HPDE6-E6E7 (cell line): ENCODE results near the gene PPP1R1A.

Experiments used
- DNase-seq: peaks from one replicate; pipeline ENCODE4 v3.0.0; 2011; ENCODE audit warnings: missing footprints; ENCODE audit errors: extremely low spot score

Gene PPP1R1A

GRCh38 chr12:54603173-54603814 lies 14.8 kb upstream of the PPP1R1A start:
- peak; percentile 51 for DNase-seq

DNA sequence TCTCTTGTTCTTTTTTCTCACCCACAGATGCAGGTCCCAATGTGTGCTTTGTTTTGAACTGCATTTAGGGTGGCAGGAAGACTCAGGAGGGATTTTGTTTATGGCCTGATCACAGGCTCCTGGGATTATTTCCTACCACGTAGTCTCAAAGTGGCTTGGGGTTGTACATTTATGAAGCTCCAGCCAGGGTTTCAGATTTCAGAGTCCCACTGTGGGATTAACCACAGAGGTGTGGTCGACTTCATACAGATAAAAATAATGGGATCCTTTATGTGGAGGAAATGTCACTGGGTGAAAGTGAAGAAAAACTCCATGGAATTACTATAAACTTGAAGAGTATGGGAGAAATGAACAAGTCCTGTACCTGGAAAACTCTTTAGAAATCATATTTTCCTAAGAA lies 14.2 kb upstream of the PPP1R1A start:
- DNase-seq: no peak

DNA sequence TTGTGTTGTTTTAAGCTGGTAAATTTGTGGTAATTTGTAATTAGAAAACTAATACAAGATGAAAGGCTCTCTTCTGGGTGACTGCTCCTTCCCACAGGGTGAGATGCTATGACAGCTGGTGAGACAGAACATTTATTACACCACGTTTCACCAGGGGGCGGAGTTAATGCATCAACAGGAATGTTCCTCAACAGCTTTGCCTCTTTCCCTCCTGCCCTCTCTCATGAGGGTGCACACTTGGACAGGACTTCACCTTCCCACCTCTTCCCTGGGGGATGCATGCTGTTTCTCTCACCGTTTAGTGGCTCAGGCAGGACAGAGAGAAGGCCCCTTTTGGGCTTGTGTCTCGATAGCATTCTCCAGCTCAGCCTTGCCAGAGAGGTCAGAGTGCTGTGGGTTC lies 13.4 kb upstream of the PPP1R1A start:
- no peak for DNase-seq

DNA sequence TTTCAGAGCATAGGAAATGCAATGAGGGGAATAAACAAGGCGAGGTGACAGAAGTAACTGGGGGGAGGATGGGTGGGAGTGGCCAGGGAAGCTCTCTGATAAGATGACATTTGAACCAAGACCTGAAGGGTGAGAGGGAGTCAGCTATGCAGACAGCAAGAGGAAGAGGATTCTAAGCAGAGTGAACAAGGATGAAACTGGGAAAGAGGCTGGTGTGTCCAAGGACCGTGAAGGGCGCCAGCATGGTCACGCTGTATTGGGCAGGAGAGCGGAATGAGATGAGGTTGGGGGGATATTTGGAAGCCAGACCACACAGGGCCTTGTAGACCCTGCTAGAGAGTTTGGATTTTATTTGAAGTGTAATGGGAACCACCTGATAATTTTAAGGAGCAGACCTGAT lies 10.5 kb upstream of the PPP1R1A start:
- no peak for DNase-seq

GRCh38 chr12:54596526-54596946 lies 8.1 kb upstream of the PPP1R1A start:
- DNase-seq: peak; percentile 21

DNA sequence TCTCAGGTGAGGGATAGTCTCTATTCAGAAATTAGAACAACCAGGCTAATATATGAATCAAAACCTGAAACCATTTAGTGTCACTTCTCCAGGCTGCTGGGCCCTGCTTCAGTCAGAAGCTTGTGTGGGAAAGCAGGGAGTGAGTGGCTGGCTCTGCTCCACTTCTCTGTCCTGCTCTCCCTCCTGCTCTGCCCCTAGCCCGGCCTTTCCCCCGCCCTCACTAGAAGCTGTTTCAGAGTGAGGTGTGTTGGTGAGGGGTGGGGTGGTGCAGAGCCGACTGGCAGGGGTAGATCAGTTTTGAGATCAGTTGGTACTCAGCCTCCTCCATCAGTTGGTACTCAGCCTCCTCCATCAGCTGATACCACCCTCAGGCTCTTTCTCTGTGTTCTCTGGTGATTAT lies 7.0 kb upstream of the PPP1R1A start:
- DNase-seq: no peak

DNA sequence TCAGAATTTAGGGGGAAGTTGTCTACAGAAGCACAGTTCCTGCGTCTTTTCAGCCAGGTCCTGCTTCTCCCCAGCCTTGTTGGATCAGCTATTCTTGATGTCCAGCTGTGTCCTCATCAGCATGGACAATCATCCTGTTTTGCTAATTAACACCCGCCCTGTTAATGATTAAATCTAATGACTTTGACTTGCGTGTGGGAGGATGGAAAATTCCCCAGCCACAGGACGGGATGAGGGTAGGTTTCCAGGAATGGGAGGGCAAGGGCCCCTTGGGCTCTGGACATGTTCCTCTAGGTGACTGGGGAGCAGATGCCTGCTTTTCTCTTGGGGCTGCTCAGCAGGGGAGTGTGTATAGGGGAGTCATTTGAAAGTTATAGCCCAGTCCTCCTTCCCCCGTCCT lies 5.3 kb upstream of the PPP1R1A start:
- no peak for DNase-seq

DNA sequence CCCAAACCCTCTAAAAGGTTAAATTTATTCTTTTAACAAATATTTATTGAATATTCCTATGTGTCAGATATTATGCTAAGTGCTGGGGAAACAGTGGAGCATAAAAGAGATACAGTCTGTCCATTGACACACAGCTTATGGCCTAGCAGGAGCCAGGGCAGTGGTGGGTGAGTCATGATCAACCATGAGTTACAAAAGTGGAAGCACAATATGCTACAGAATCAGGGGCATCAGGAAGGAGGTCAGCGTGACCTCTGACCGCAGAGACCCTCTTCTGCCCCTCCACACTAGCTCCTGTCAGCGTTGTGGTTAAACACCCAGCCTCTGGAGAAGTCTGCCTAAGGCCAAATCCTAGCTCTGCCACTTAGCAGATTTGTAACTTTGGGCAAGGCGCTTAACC lies 4.7 kb upstream of the PPP1R1A start:
- no peak for DNase-seq

- DNase-seq: no peak
Observed at GRCh38 chr12:54592316-54592715, 3.9 kb upstream of the PPP1R1A start.

- no peak for DNase-seq
Observed at GRCh38 chr12:54590978-54591591, 2.6 kb upstream of the PPP1R1A start.

DNA sequence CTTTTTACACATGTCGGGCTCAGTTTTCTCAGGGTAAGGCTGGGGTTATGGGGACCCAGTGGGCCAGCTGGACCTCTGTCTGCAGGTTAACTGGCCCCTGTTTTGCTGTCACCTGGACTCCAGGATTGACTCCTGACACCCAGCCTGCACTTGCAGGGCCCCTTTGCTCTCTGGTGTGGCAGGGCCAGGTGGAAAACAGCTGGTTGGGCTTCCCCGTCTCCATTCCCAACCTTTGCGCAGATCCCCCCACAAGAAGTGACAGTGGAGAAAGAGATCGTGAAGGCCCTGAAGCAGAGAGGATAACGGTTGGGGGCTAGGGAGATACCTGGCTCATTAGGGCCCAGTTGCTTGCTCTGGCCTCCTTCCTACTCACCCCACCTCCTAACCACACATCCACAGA lies 1.5 kb upstream of the PPP1R1A start:
- DNase-seq: no peak

- DNase-seq: no peak
Observed at GRCh38 chr12:54588890-54589267, 420 bp upstream of the PPP1R1A start.

DNA sequence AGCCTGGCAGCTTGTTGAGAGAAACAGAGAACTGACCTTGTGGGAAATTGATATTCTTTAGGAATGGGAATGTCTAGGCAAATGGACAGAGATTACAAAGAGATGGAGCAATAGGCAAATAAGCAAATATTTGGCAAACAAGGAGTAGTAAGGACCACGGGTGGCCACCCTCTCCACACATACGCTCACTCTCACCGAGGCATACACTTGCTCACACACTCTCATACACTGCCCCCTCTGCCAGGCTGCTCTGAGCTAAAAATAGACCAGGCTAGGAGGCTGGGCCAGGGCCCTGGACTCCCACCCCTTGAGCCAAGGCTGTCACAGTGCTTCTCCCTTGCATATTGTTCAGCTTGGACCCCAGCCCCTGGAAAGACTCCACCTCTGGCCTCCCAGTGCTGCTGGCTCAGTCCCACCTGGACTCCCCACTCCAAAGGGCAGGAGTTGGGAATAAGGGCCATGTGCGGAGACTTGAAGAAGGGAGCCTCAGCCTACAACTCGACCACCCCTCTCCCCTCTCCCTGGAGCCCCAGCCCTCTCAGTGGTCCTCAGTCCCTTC lies 1.1 kb downstream of the PPP1R1A start:
- no peak for DNase-seq

DNA sequence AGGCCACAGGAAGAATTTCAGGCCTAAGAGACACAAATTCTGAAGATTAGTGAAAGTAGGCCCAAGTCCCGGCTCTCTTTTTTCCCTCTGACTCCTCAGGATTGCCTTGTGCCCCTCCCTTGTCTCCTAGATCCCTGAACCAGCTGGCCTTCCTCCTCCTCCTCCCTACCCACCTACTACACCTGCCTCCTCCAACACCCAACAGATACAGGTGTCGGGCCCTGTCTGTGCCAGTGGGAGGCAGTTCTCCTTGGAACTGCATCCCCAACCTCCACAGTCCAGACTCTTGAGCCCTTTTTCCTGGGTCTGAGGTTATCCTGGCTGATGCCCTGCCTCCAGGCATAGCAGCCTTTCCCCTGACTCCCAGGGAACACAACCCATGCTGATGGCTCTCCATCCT lies 1.8 kb downstream of the PPP1R1A start:
- DNase-seq: no peak

- no peak for DNase-seq
Observed at GRCh38 chr12:54585243-54585642, 3.2 kb downstream of the PPP1R1A start.

GRCh38 chr12:54584128-54584527 lies 4.3 kb downstream of the PPP1R1A start:
- no peak for DNase-seq

GRCh38 chr12:54583726-54584125 lies 4.7 kb downstream of the PPP1R1A start:
- no peak for DNase-seq

- DNase-seq: no peak
Observed at GRCh38 chr12:54581412-54581811, 7.0 kb downstream of the PPP1R1A start.

- peak; percentile 72 for DNase-seq
Observed at GRCh38 chr12:54579696-54580333, 8.6 kb downstream of the PPP1R1A start.

GRCh38 chr12:54579258-54579657 lies 9.2 kb downstream of the PPP1R1A start:
- no peak for DNase-seq

- no peak for DNase-seq
Observed at GRCh38 chr12:54578778-54579177, 9.7 kb downstream of the PPP1R1A start.

DNA sequence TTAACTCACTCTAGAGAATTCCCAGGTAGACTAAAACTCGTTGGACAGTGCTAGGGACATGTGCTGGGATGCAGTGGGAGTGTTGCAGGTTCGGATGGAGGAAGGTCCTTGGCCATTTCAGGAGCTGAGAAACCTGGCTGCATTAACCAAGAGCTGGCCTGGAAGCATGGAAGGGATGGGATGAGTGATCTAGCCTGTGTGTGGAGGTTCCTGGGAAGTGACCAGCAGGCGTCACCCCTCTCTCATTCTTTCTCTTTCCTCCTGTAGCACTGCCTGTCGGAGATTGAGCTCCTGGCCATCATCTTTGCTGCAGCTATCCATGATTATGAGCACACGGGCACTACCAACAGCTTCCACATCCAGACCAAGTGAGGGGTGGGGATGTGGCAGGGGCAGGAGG lies 15.6 kb downstream of the PPP1R1A start:
- DNase-seq: no peak
